Gastrocnemius medialis (tissue), 4 donors: ENCODE measurements around the gene CBLN2.

Experiments used
- POLR2A ChIP-seq, 2 donors: fragments of 450-650 bp; IDR thresholded peaks; one replicate each; pipeline ENCODE4 v1.6.1; 2017; ENCODE audit warnings: antibody characterized with exemption in 2 of 2, mild to moderate bottlenecking in 2 of 2, moderate library complexity in 2 of 2
- TF ChIP-seq, protein P1 (sequence below), 5 experiments: fragments of 450-650 bp in 3 of 5; fragments of 200-600 bp in 2 of 5; sonication (generic) in 2 of 5; IDR thresholded peaks in 4 of 5; conservative IDR thresholded peaks in 1 of 5; 1 replicate in 4 of 5; 2 replicates in 1 of 5; pipeline ENCODE4 v1.5.1; 2016 to 2019; ENCODE audit warnings: antibody characterized with exemption in 5 of 5, mild to moderate bottlenecking in 3 of 5, moderate library complexity in 3 of 5

DNA sequence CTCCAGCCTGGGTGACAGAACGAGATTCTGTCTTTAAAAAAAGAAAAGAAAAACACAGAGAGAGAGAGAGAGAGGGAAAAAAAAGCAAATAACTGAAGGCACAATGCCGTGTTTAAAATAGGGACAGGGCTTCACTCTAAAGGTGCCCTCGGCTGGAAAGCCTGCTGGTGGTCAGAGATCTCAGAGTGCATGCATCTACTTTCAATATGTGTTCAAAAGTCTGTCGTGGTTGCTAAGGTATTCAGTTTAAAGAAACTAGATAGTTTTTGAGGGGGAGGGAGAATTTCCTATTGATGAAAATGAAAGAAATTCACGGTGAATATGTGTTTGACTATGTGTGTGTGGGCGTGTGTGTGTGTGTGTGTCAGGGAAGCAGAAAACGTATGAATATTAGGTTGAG lies 11.0 kb upstream of the CBLN2 start:
- TF ChIP-seq, protein P1, sequence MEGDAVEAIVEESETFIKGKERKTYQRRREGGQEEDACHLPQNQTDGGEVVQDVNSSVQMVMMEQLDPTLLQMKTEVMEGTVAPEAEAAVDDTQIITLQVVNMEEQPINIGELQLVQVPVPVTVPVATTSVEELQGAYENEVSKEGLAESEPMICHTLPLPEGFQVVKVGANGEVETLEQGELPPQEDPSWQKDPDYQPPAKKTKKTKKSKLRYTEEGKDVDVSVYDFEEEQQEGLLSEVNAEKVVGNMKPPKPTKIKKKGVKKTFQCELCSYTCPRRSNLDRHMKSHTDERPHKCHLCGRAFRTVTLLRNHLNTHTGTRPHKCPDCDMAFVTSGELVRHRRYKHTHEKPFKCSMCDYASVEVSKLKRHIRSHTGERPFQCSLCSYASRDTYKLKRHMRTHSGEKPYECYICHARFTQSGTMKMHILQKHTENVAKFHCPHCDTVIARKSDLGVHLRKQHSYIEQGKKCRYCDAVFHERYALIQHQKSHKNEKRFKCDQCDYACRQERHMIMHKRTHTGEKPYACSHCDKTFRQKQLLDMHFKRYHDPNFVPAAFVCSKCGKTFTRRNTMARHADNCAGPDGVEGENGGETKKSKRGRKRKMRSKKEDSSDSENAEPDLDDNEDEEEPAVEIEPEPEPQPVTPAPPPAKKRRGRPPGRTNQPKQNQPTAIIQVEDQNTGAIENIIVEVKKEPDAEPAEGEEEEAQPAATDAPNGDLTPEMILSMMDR (IDR thresholded peaks at IDR 0.05 in 4 of 5, conservative IDR thresholded peaks at IDR 0.05 in 1 of 5) = no peak
- TF ChIP-seq POLR2A (IDR thresholded peaks at IDR 0.05) = no peak
